Heart left ventricle (tissue), 16 donors: Measurements from ENCODE around the gene UBE2E2. TPM values are rescaled to one million over a fixed set of nuclear protein-coding genes. Genes with fewer than 3 reads are reported as not detected.

Experiments
- ATAC-seq, 4 donors: fragments of 200-7000 bp; cut with Tn5 transposase; one replicate each; pipeline ENCODE4 v1.9.1; 2020 to 2022; ENCODE audit warnings: moderate library complexity in 4 of 4, mild to moderate bottlenecking in 3 of 4, moderate number of reproducible peaks in 1 of 4
- DNase-seq, 5 donors: peaks; one replicate each; pipeline ENCODE4 v3.0.0-alpha.2; 2020
- H3K27ac ChIP-seq, 12 donors: fragments of 200-600 bp; sonication (generic) in 4 of 12; one replicate each; pipeline versions ENCODE4 v1.5.0 to v1.8.0; 2016 to 2022; ENCODE audit warnings: mild to moderate bottlenecking in 2 of 12
- H3K27me3 ChIP-seq, 9 donors: fragments of 200-600 bp; sonication (generic) in 2 of 9; one replicate each; pipeline versions ENCODE4 v1.5.1 to v1.8.0; 2016 to 2022; ENCODE audit warnings: mild to moderate bottlenecking in 3 of 9
- H3K36me3 ChIP-seq, 9 donors: fragments of 200-600 bp; sonication (generic) in 2 of 9; one replicate each; pipeline versions ENCODE4 v1.5.0 to v1.8.0; 2018 to 2022; ENCODE audit warnings: mild to moderate bottlenecking in 2 of 9
- H3K4me1 ChIP-seq, 12 donors: fragments of 200-600 bp; sonication (generic) in 4 of 12; one replicate each; pipeline versions ENCODE4 v1.5.0 to v1.8.0; 2016 to 2022; ENCODE audit warnings: mild to moderate bottlenecking in 3 of 12
- H3K4me3 ChIP-seq, 12 donors: fragments of 200-600 bp; sonication (generic) in 4 of 12; one replicate each; pipeline versions ENCODE4 v1.5.0 to v1.8.0; 2017 to 2022; ENCODE audit warnings: mild to moderate bottlenecking in 9 of 12, moderate library complexity in 4 of 12
- H3K9me3 ChIP-seq, 12 donors: fragments of 200-600 bp; sonication (generic) in 4 of 12; one replicate each; pipeline versions ENCODE4 v1.5.0 to v1.8.0; 2016 to 2022; ENCODE audit warnings: mild to moderate bottlenecking in 1 of 12
- CTCF ChIP-seq, 12 donors: fragments of 200-600 bp; sonication (generic) in 4 of 12; IDR thresholded peaks; one replicate each; pipeline versions ENCODE4 v1.5.0 to v1.8.0; 2018 to 2022; ENCODE audit warnings: antibody characterized with exemption in 12 of 12, mild to moderate bottlenecking in 5 of 12
- POLR2A ChIP-seq, 2 donors: fragments of 450-650 bp; IDR thresholded peaks; one replicate each; pipeline ENCODE4 v1.6.1; 2017; ENCODE audit warnings: antibody characterized with exemption in 2 of 2, mild to moderate bottlenecking in 2 of 2, moderate library complexity in 2 of 2
- WGBS, 4 donors: extraction: QIAGEN DNeasy Blood & Tissue Kit in 2 of 4; methylation state at CpG; one replicate each; pipeline versions ENCODE4 v1.1.5 to v1.1.7; 2013 to 2018; 5-methylcytosine and 5-hydroxymethylcytosine counted together
- intact Hi-C, 10 donors: fragments of 100-400 bp; cut with DNase I; formaldehyde crosslinking; loops; one replicate each; pipeline versions ENCODE4 v1.11.1 to v1.14.2; 2022
- polyA plus RNA-seq, 2 donors: library from polyadenylated mRNA; stranded (reverse); fragments of 200-250 nt; gene quantifications; one replicate each; pipeline ENCODE4 v1.2.3, GENCODE V29; 2013
- total RNA-seq, 9 donors: library from RNA; depleted of rRNA in 2 of 9; stranded (reverse); fragments of >200 nt in 2 of 9; fragmentation: NEBNext Ultra II Directional in 3 of 9; extraction: Animal tissue kit (Norgen Biotek cat#: 25700) in 3 of 9; gene quantifications; one replicate each; pipeline versions ENCODE4 v1.1.0 to v1.2.4, GENCODE V29; 2016 to 2023
- donor health status: ischemic (EF 13 %, LVEDD 7.1; RV severe dilation, severe dysfunction).
- donor health status: healthy with polysubstance abuse.
- donor health status: DM: no; HTN: yes; CAD: no.
- donor health status: DM: no; HTN: no; CAD: no.
- donor health status: ischemic (EF 25% LVEDD 6.9; RV normal size, moderate dysfunction).
- donor health status: ischemic (EF 25% LVEDD 5.7; RV mildly dilated, moderate dysfunction).
- donor health status: healthy.
- donor health status: DM: yes; HTN: yes; CAD: no.
- donor health status: ischemic (EF 35%, LVEDD 5.7; RV mildly dilated, moderate dysfunction).
- donor health status: nonischemic (EF 11% LVEDD 7.7; RV severe dilation, severe dysfunction).
- donor health status: DM: yes; HTN: yes; CAD: no.
- donor health status: PGD.
- donor health status: ischemic (EF 29% LVEDD 5.4; RV normal size, mild dysfunction).
- donor health status: nonischemic (EF 23%, LVEDD 6.1; RV moderate dilation, normal function).

UBE2E2 gene
- total and polyA plus RNA-seq, 11 donors, result 21.9 to 63.9 (median 50.8) TPM

- H3K4me3 ChIP-seq, result no peak overlapping the region
- H3K27ac ChIP-seq, result peak overlapping the region in 9 of 12 donors; percentile 6 to 65 (median 40)
- WGBS, 4 donors, result 74 to 83% (median 79%) methylated on average over 3 of the region's 3 CpGs
- ATAC-seq (no peak), DNase-seq (no peak)
- intact Hi-C loops, result no loop called here
- peaks cover 0 to 9% (median 0%) of the 10 kb centered on the region in 12 donors for H3K9me3 ChIP-seq
- no peaks in the 10 kb centered on the region for H3K36me3 ChIP-seq
- TF ChIP-seq POLR2A (IDR thresholded peaks at IDR 0.05) (no peak), CTCF (IDR thresholded peaks at IDR 0.05) (no peak)
- H3K27me3 ChIP-seq, result no peaks in the 10 kb centered on the region
- H3K4me1 ChIP-seq, result peaks cover 0 to 30% (median 16%) of the 10 kb centered on the region in 12 donors
Measured at GRCh38 chr3:23459465-23459864, 256.3 kb downstream of the UBE2E2 start.

DNA sequence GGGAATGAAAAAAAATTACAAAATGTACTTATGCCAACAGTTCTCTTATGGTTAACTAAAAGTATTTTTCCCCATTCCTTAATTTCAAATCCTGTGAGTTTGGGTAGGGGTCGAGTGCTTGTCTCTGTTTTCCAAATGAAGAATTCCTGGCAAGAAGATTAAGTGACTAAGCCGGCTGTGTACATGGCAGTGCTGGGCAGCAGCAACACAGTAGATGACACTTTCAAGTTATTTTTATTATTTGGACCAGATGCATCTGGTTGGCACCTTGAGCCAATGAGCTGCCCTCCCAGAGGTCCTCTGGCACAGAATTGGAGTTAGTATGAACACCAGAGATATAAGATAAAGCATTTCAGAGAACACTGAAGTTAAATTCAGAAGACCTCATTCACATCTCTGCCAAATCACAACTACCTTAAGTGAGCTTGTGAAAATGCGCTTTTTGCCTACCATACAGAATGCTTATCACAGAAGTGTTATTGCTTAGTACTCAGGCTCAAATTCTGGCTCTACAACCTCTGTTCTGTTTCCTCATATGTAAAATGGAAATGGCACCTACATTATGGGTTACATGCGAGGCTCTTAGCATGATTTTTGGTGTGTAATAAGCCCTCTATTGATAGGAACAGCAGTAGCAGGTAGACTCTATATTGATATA, 256.9 kb downstream of the UBE2E2 start:
- Histone ChIP-seq H3K4me3 (no peak overlapping the region), H3K27me3 (no peaks in the 10 kb centered on the region), H3K4me1 (peaks cover 0 to 24% (median 13%) of the 10 kb centered on the region in 12 donors), H3K36me3 (no peaks in the 10 kb centered on the region), H3K9me3 (peaks cover 0 to 9% (median 0%) of the 10 kb centered on the region in 12 donors), H3K27ac (peak overlapping the region in 10 of 12 donors; percentile 6 to 65 (median 39))
- no peak for TF ChIP-seq POLR2A (IDR thresholded peaks at IDR 0.05)
- no peak for TF ChIP-seq CTCF (IDR thresholded peaks at IDR 0.05)
- 47 to 59% (median 54%) methylated on average over 4 of the region's 4 CpGs for WGBS, 4 donors
- DNase-seq (peak in 4 of 5 donors; percentile 41 to 58 (median 44)), ATAC-seq (peak; percentile 96 to 98 (median 97))
- intact Hi-C loops, result no loop called here

DNA sequence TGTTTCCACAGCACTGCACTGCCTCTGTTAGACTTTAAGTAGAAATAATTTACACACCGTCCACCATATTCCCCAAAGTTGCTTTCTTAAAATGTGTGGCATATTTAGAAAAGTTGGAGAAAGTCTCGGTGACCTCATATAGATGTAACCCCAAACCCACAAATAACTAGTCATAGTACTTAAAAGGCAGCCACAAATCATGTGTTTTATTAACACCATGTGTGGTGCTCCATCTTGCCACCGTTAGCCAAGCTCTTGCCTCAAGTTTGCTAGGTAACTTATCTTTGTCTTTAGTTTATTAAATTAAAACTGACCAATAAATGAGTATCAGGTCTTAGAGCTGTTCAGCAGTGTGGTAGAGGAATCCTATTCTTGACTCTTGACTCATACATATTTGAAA, 257.9 kb downstream of the UBE2E2 start:
- H3K4me1 ChIP-seq, result peaks cover 0 to 19% (median 11%) of the 10 kb centered on the region in 12 donors
- H3K36me3 ChIP-seq, result no peaks in the 10 kb centered on the region
- H3K27me3 ChIP-seq, result no peaks in the 10 kb centered on the region
- TF ChIP-seq CTCF (IDR thresholded peaks at IDR 0.05), result no peak
- TF ChIP-seq POLR2A (IDR thresholded peaks at IDR 0.05), result no peak
- WGBS, 4 donors, result 93 to 97% (median 95%) methylated on average over 3 of the region's 3 CpGs
- H3K9me3 ChIP-seq, result peaks cover 0 to 8% (median 0%) of the 10 kb centered on the region in 12 donors
- intact Hi-C loops, result no loop called here
- no peak overlapping the region for H3K4me3 ChIP-seq
- no peak overlapping the region for H3K27ac ChIP-seq
- DNase-seq (no peak), ATAC-seq (no peak)

DNA sequence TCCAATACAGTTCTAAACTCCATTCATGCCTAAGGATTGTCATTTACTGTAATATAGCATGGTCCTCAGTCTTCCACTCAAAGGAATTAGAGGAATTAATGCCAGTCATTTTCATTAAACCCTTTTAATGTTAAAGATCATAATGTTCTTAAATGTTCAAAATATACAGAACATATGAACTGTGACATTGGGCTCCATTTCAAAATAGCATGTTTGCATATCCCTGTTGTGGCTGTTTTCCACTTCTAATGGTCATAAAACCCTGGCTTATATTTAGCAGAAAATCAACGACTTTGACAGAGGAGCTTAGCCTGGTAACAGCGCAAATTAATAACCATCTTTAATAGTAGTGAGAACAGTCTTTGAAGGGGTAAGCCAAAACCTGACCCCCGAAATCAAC, 260.7 kb downstream of the UBE2E2 start:
- Histone ChIP-seq H3K4me1 (peaks cover 0 to 19% (median 11%) of the 10 kb centered on the region in 12 donors), H3K4me3 (no peak overlapping the region), H3K9me3 (peaks cover 0 to 8% (median 0%) of the 10 kb centered on the region in 12 donors), H3K27me3 (no peaks in the 10 kb centered on the region), H3K36me3 (no peaks in the 10 kb centered on the region), H3K27ac (no peak overlapping the region)
- no peak for TF ChIP-seq POLR2A (IDR thresholded peaks at IDR 0.05)
- TF ChIP-seq CTCF (IDR thresholded peaks at IDR 0.05), result no peak
- WGBS, 4 donors, result 70 to 90% (median 87%) methylated on average over 3 of the region's 3 CpGs
- ATAC-seq (no peak), DNase-seq (no peak)
- intact Hi-C loops, result no loop called here
